GM12878 (cell line): Measurements from ENCODE around the gene TLDC2. TPM values are rescaled to one million over a fixed set of nuclear protein-coding genes. Genes with fewer than 3 reads are reported as not detected.

Experiments used
- ATAC-seq: fragments of 200-7000 bp; cut with Tn5 transposase; 3 replicates; pipeline ENCODE4 v1.9.1; 2020; ENCODE audit warnings: mild to moderate bottlenecking, moderate library complexity
- BruUV-seq: library from RNA; stranded (reverse); fragments of 400-500 nt; replicated peaks from 2 replicates; lab custom pipeline; 2021; lab: Mats Ljungman, UMichigan
- CTCF ChIA-PET: fragments of 300-600 bp; sonication (Branson Sonifier 250); formaldehyde crosslinking; extraction: SDS; loops from one replicate; lab custom pipeline; 2021; ENCODE audit warnings: inconsistent platforms; lab: Yijun Ruan, JAX
- POLR2A ChIA-PET: fragments of 350-600 bp; formaldehyde crosslinking; extraction: SDS; loops from one replicate; lab custom pipeline; 2021; ENCODE audit warnings: inconsistent platforms; lab: Charles Lee
- RAD21 ChIA-PET: fragments of 300-600 bp; sonication (Branson Sonifier 250); formaldehyde crosslinking; loops from one replicate; lab custom pipeline; 2023; ENCODE audit warnings: antibody characterized with exemption; ENCODE audit not compliant: unreplicated experiment; lab: Charles Lee
- SMC1A ChIA-PET: fragments of 300-600 bp; sonication (Branson Sonifier 250); formaldehyde crosslinking; loops from one replicate; lab custom pipeline; 2023; ENCODE audit not compliant: unreplicated experiment, uncharacterized antibody; lab: Charles Lee
- DNase-seq: peaks from one replicate; pipeline ENCODE4 v3.0.0-alpha.2; 2011; ENCODE audit warnings: low read depth, low spot score
- FAIRE-seq: peaks from 3 replicates; lab custom pipeline; 2011; peaks lifted over from hg19 to GRCh38; lab: Jason Lieb, UNC
- H2AFZ ChIP-seq: 2 replicates; pipeline ENCODE4 v1.6.0; 2011; ENCODE audit warnings: low read depth, low read length, control low read depth; ENCODE audit not compliant: control insufficient read depth
- H3K27ac ChIP-seq: 2 replicates; pipeline ENCODE4 v1.5.1; 2011; ENCODE audit warnings: control low read depth; ENCODE audit not compliant: control insufficient read depth, insufficient read depth
- H3K27me3 ChIP-seq, 2 experiments: replicated peaks in 1 of 2; 2 replicates each; pipeline versions ENCODE4 v1.6.0 to v1.6.1; 2011; ENCODE audit warnings: low read length in 1 of 2; ENCODE audit not compliant: control insufficient read depth in 2 of 2, insufficient read depth in 2 of 2
- H3K36me3 ChIP-seq, 2 experiments: 2 replicates each; pipeline ENCODE4 v1.5.1; 2011; ENCODE audit warnings: low read length in 1 of 2; ENCODE audit not compliant: control insufficient read depth in 2 of 2, insufficient read depth in 2 of 2
- H3K4me1 ChIP-seq: 2 replicates; pipeline ENCODE4 v1.6.1; 2011; ENCODE audit warnings: mild to moderate bottlenecking, low read length, moderate library complexity, mixed read lengths; ENCODE audit not compliant: control insufficient read depth, insufficient read depth
- H3K4me2 ChIP-seq: 2 replicates; pipeline ENCODE4 v1.6.0; 2011; ENCODE audit warnings: control low read depth; ENCODE audit not compliant: control insufficient read depth, insufficient read depth
- H3K4me3 ChIP-seq: fragments of 200-600 bp; sonication (generic); 2 replicates; pipeline ENCODE4 v1.5.1; 2016
- H3K79me2 ChIP-seq: 2 replicates; pipeline ENCODE4 v1.6.0; 2011; ENCODE audit warnings: low read length; ENCODE audit not compliant: control insufficient read depth, insufficient read depth
- H3K9ac ChIP-seq: 2 replicates; pipeline ENCODE4 v1.8.0; 2011; ENCODE audit warnings: low read length, control low read depth, mixed read lengths; ENCODE audit not compliant: control insufficient read depth, insufficient read depth
- H3K9me3 ChIP-seq: replicated peaks from 3 replicates; pipeline ENCODE4 v1.5.1; 2011; ENCODE audit warnings: mild to moderate bottlenecking, low read length; ENCODE audit not compliant: control insufficient read depth, insufficient read depth
- H4K20me1 ChIP-seq: 2 replicates; pipeline ENCODE4 v1.6.0; 2011; ENCODE audit not compliant: control insufficient read depth, insufficient read depth
- CBX3 ChIP-seq: fragments of 200-600 bp; sonication (generic); IDR thresholded peaks from 2 replicates; pipeline ENCODE4 v1.6.1; 2016; ENCODE audit warnings: low read depth, borderline replicate concordance
- EP300 ChIP-seq, 2 experiments: fragments of 150-350 bp in 1 of 2; IDR thresholded peaks; 2 replicates each; pipeline ENCODE4 v1.6.1; 2011 to 2012; ENCODE audit warnings: low read depth in 2 of 2, low read length in 2 of 2, borderline replicate concordance in 1 of 2, improper control_type of control experiment in 1 of 2, inconsistent platforms in 1 of 2; ENCODE audit not compliant: control insufficient read depth in 1 of 2
- FOXK2 ChIP-seq: fragments of 450-650 bp; IDR thresholded peaks from 2 replicates; pipeline ENCODE4 v1.6.1; 2017; ENCODE audit warnings: mild to moderate bottlenecking, moderate library complexity
- HDAC2 ChIP-seq: fragments of 200-600 bp; sonication (generic); IDR thresholded peaks from 2 replicates; pipeline ENCODE4 v1.6.1; 2017
- KAT2A ChIP-seq: conservative IDR thresholded peaks from 2 replicates; pipeline ENCODE4 v1.6.1; 2011; ENCODE audit warnings: low read depth, low read length; ENCODE audit not compliant: control insufficient read depth
- MYC ChIP-seq: IDR thresholded peaks from 2 replicates; pipeline ENCODE4 v1.6.1; 2011; ENCODE audit warnings: mild to moderate bottlenecking, low read length, moderate library complexity, inconsistent platforms; ENCODE audit not compliant: insufficient read depth, insufficient replicate concordance, insufficient read length, severe bottlenecking
- RAD51 ChIP-seq: fragments of 450-650 bp; IDR thresholded peaks from 2 replicates; pipeline ENCODE4 v1.6.1; 2016; ENCODE audit warnings: moderate library complexity, mild to moderate bottlenecking, inconsistent platforms
- SMAD1 ChIP-seq: fragments of 450-650 bp; IDR thresholded peaks from 2 replicates; pipeline ENCODE4 v1.6.1; 2018; ENCODE audit warnings: mild to moderate bottlenecking, low read depth; ENCODE audit not compliant: partially characterized antibody
- TCF12 ChIP-seq: IDR thresholded peaks from 2 replicates; pipeline ENCODE4 v1.6.1; 2011; ENCODE audit warnings: low read depth, mild to moderate bottlenecking, low read length
- WRNIP1 ChIP-seq: IDR thresholded peaks from 2 replicates; pipeline ENCODE4 v1.6.1; 2011; ENCODE audit warnings: low read depth, low read length, improper control_type of control experiment, borderline replicate concordance
- WGBS: methylation state at CpG from one replicate; pipeline ENCODE4 v1.1.6; 2016; ENCODE audit warnings: low lambda C conversion rate; ENCODE audit not compliant: insufficient replicate concordance, insufficient coverage; ENCODE audit errors: missing lambda C conversion rate; 5-methylcytosine and 5-hydroxymethylcytosine counted together
- in situ Hi-C: fragments of 300-500 bp; cut with MboI; formaldehyde crosslinking; loops from 9 replicates; pipeline ENCODE4 v1.14.3; 2018; ENCODE audit warnings: mixed read lengths
- intact Hi-C: fragments of 100-400 bp; cut with micrococcal nuclease; formaldehyde crosslinking; loops from one replicate; pipeline ENCODE4 v1.14.2; 2022; ENCODE audit not compliant: unreplicated experiment
- polyA plus RNA-seq, 11 experiments: library from polyadenylated mRNA; depleted of rRNA in 4 of 11; unstranded in 6 of 11; stranded (reverse) in 5 of 11; fragments of >200 nt; fragmentation: Nextera tagmentation in 4 of 11; fragmentation: Illumina TruSeq in 1 of 11; extraction: Ambion mirVana in 4 of 11; extraction: Trizol in 1 of 11; gene quantifications; 1 replicate in 1 of 11; 2 replicates in 10 of 11; pipeline versions ENCODE4 v1.2.1 to v1.2.3, GENCODE V29; 2011 to 2016; ENCODE audit warnings: inconsistent platforms in 2 of 11, missing spikeins in 2 of 11, low read depth in 1 of 11
- total RNA-seq, 4 experiments: library from RNA; depleted of rRNA in 3 of 4; stranded (reverse); fragments of >200 nt in 3 of 4; fragmentation: Illumina TruSeq in 1 of 4; extraction: Trizol in 1 of 4; gene quantifications; 2 replicates each; pipeline versions ENCODE4 v1.2.1 to v1.2.3, GENCODE V29; 2013 to 2021
- TF ChIP-seq, protein P1 (sequence below): IDR thresholded peaks from 2 replicates; pipeline ENCODE4 v1.6.1; 2011; ENCODE audit warnings: borderline replicate concordance, low read depth, mild to moderate bottlenecking, moderate library complexity, mixed read lengths, low read length; ENCODE audit not compliant: insufficient read depth; ENCODE audit errors: extremely low read length
- TF ChIP-seq, protein P2 (sequence below): fragments of 450-650 bp; IDR thresholded peaks from 2 replicates; pipeline ENCODE4 v1.6.1; 2017; ENCODE audit warnings: antibody characterized with exemption, mild to moderate bottlenecking, moderate library complexity
- TF ChIP-seq, protein P3 (sequence below): IDR thresholded peaks from 2 replicates; pipeline ENCODE4 v1.6.1; 2011; ENCODE audit warnings: low read depth, low read length, improper control_type of control experiment, borderline replicate concordance
- TF ChIP-seq, protein P4 (sequence below): fragments of 150-350 bp; IDR thresholded peaks from 2 replicates; pipeline ENCODE4 v1.6.1; 2014; ENCODE audit warnings: mild to moderate bottlenecking, low read depth, low read length
- TF ChIP-seq, protein P5 (sequence below): fragments of 450-650 bp; IDR thresholded peaks from 2 replicates; pipeline ENCODE4 v1.6.1; 2016; ENCODE audit warnings: mild to moderate bottlenecking

The TLDC2 gene
- total and polyA plus RNA-seq, 10 of the 15 experiments (the other 5 are each of a cell fraction or from before 2014, with no cell fraction given), result 0.05 to 0.41 (median 0.21) TPM

DNA sequence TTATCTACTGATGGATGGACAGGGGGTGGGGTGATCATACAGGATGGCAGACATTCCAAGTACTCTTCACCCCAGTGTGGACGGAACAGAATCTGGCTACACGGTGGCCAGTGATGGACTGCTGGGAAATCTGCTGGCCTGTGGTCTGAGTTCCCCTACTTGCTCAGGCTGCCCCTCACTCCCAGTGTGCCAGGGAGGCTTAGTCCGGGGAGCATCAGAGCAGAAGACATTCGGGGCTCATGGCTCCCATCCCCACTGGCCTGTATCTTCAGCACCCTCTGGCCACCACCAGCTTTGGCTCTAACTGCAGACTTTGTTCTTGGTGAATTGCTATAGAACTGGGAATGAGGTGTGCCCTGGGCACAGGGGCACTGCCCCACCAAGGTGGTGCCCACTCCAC lies 15.3 kb downstream of the TLDC2 start:
- Histone ChIP-seq H3K9me3 (no peaks in the 10 kb centered on the region), H3K79me2 (no peaks in the 10 kb centered on the region), H3K27ac (no peak overlapping the region), H4K20me1 (no peaks in the 10 kb centered on the region), H3K27me3 (no peaks in the 10 kb centered on the region), H3K4me2 (no peak overlapping the region), H3K9ac (no peak overlapping the region), H3K4me1 (peaks cover 5% of the 10 kb centered on the region), H2AFZ (no peak overlapping the region), H3K4me3 (no peak overlapping the region), H3K36me3 (peaks cover 11% of the 10 kb centered on the region in 2 experiments)
- 97% methylated on average over 4 of the region's 4 CpGs for WGBS
- ChIA-PET CTCF (no interaction called here), POLR2A (no interaction called here), RAD21 (no interaction called here), SMC1A (no interaction called here)
- ATAC-seq, result no peak
- DNase-seq, result no peak
- BruUV-seq, result no TSS peak
- no peak for FAIRE-seq
- intact Hi-C loops, result no loop called here
- TF ChIP-seq RAD51 (no peak), KAT2A (no peak), WRNIP1 (no peak), MYC (no peak), SMAD1 (no peak), TCF12 (no peak), HDAC2 (no peak), EP300 (IDR thresholded peaks at IDR 0.05; ENCODE audit: borderline replicate concordance in 1 of 2, control insufficient read depth in 1 of 2, low read depth in 2 of 2, low read length in 2 of 2) (no peak), FOXK2 (no peak), CBX3 (no peak)
- TF ChIP-seq, protein P1, sequence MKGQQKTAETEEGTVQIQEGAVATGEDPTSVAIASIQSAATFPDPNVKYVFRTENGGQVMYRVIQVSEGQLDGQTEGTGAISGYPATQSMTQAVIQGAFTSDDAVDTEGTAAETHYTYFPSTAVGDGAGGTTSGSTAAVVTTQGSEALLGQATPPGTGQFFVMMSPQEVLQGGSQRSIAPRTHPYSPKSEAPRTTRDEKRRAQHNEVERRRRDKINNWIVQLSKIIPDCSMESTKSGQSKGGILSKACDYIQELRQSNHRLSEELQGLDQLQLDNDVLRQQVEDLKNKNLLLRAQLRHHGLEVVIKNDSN, result no peak
- TF ChIP-seq, protein P2, sequence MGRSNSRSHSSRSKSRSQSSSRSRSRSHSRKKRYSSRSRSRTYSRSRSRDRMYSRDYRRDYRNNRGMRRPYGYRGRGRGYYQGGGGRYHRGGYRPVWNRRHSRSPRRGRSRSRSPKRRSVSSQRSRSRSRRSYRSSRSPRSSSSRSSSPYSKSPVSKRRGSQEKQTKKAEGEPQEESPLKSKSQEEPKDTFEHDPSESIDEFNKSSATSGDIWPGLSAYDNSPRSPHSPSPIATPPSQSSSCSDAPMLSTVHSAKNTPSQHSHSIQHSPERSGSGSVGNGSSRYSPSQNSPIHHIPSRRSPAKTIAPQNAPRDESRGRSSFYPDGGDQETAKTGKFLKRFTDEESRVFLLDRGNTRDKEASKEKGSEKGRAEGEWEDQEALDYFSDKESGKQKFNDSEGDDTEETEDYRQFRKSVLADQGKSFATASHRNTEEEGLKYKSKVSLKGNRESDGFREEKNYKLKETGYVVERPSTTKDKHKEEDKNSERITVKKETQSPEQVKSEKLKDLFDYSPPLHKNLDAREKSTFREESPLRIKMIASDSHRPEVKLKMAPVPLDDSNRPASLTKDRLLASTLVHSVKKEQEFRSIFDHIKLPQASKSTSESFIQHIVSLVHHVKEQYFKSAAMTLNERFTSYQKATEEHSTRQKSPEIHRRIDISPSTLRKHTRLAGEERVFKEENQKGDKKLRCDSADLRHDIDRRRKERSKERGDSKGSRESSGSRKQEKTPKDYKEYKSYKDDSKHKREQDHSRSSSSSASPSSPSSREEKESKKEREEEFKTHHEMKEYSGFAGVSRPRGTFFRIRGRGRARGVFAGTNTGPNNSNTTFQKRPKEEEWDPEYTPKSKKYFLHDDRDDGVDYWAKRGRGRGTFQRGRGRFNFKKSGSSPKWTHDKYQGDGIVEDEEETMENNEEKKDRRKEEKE, result no peak
- TF ChIP-seq, protein P3, sequence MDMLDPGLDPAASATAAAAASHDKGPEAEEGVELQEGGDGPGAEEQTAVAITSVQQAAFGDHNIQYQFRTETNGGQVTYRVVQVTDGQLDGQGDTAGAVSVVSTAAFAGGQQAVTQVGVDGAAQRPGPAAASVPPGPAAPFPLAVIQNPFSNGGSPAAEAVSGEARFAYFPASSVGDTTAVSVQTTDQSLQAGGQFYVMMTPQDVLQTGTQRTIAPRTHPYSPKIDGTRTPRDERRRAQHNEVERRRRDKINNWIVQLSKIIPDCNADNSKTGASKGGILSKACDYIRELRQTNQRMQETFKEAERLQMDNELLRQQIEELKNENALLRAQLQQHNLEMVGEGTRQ, result no peak
- TF ChIP-seq, protein P4, sequence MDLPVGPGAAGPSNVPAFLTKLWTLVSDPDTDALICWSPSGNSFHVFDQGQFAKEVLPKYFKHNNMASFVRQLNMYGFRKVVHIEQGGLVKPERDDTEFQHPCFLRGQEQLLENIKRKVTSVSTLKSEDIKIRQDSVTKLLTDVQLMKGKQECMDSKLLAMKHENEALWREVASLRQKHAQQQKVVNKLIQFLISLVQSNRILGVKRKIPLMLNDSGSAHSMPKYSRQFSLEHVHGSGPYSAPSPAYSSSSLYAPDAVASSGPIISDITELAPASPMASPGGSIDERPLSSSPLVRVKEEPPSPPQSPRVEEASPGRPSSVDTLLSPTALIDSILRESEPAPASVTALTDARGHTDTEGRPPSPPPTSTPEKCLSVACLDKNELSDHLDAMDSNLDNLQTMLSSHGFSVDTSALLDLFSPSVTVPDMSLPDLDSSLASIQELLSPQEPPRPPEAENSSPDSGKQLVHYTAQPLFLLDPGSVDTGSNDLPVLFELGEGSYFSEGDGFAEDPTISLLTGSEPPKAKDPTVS, result no peak
- TF ChIP-seq, protein P5, sequence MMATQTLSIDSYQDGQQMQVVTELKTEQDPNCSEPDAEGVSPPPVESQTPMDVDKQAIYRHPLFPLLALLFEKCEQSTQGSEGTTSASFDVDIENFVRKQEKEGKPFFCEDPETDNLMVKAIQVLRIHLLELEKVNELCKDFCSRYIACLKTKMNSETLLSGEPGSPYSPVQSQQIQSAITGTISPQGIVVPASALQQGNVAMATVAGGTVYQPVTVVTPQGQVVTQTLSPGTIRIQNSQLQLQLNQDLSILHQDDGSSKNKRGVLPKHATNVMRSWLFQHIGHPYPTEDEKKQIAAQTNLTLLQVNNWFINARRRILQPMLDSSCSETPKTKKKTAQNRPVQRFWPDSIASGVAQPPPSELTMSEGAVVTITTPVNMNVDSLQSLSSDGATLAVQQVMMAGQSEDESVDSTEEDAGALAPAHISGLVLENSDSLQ, result no peak
- in situ Hi-C loops, result no loop called here
